IPS-18c (cell line): ENCODE results near the gene PGPEP1.
A peak's percentile ranks its signal among the peaks of the same experiment; 100 is the strongest.
"Not testable (repeated sequence)": the region's sequence is repeated elsewhere in the genome, so short reads cannot be mapped to it uniquely, and the experiment has no call there.

ENCODE experiments used
- H3K4me3 ChIP-seq: 2 replicates; pipeline ENCODE4 v1.7.0; 2013; ENCODE audit warnings: low read depth, mild to moderate bottlenecking, low read length, moderate library complexity; ENCODE audit not compliant: insufficient read depth
- H3K9me3 ChIP-seq: one replicate; pipeline ENCODE4 v1.6.1; 2013; ENCODE audit warnings: mild to moderate bottlenecking, low read length, moderate library complexity; ENCODE audit not compliant: control insufficient read depth, insufficient read depth

The PGPEP1 gene

DNA sequence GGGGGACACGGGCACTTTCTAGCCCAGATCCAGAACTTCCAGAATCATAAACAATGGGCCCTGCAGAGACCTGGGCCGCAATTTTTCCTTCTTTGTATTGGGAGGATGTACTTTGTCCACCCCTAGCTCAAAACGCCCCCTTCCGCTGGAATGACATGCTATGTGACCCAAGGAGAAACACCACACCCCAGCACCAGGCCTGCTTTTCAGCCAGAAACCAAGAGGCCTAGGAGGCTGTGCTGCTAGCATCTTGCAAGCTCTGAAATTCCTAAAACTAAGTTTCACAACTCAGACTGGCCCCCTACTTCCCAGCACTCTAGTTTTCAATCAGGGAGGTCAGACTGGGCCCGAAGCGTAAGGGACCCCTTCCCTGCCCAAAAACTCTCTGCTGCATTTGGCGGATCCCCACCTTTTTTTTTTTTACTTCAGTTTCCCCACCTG lies 18.1 kb upstream of the PGPEP1 start:
- no peaks in the 10 kb centered on the region for H3K9me3 ChIP-seq
- peak overlapping the region; percentile 92 for H3K4me3 ChIP-seq

- Histone ChIP-seq H3K9me3 (no peaks in the 10 kb centered on the region), H3K4me3 (peak within 1 kb of the TSS; percentile 92)
Measured at GRCh38 chr19:18322759-18323460, 17.5 kb upstream of the PGPEP1 start, which contains the start of gene LSM4. Gene LSM4, minus strand, starts transcription at chr19:18323076. Its CDS starts 56 bp downstream, at chr19:18323020.

DNA sequence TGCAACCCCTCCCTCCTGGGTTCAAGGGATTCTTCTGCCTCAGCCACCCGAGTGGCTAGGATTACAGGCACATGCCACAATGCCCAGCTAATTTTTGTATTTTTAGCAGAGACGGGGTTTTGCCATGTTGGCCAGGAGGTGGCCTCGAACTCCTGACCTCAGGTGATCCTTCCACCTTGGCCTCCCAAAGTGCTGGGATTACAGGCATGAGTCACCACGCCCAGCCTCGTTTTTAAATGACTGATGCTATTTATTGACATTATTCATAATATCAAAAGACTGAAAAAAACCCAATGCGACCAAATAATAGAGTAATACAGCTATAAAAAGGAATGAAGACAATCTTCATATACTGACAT lies 16.0 kb upstream of the PGPEP1 start:
- H3K9me3 ChIP-seq, H3K4me3 ChIP-seq: not testable (repeated sequence)

GRCh38 chr19:18326772-18327171 lies 13.6 kb upstream of the PGPEP1 start:
- Histone ChIP-seq H3K4me3 (no peak overlapping the region), H3K9me3 (peaks cover 2% of the 10 kb centered on the region)

DNA sequence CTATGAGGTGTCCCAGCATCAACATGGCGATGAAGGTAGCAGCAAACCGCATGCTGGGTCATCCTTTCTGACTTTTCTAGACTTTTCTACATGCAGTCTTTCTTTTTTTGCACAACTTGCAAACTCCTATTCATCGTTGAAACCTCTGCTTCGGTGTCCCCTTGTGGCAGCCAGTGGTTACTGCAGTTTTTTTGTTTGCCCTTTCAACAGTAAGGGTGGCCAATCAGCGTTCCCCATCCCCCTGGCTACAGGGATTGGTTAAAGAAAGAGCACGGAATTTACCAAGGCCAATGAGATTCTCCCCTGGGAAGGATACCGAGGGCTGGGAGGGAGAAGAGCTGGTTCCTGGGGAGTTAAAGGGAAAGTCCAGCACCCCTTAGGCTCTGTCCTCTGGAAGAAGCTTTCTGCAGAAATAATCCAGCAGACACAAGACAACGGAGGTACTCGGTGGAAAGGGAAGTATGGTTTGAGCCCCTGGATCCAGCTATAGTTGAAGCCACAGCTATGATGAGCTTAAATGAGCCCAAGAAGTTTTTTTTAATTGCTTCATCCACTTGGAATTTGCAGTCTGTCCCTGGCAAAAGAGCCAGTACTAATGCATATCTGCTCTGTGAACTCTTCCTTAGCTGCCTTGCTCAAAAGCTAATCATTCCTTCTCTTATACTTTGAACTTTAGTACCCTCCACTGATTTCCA lies 11.9 kb upstream of the PGPEP1 start:
- peak overlapping the region; percentile 45; the same call in 1 of the 2 replicates for H3K4me3 ChIP-seq
- peaks cover 2% of the 10 kb centered on the region for H3K9me3 ChIP-seq

GRCh38 chr19:18329035-18329376 lies 11.4 kb upstream of the PGPEP1 start:
- H3K4me3 ChIP-seq: peak overlapping the region; percentile 45; the same call in 1 of the 2 replicates
- H3K9me3 ChIP-seq: peaks cover 2% of the 10 kb centered on the region

DNA sequence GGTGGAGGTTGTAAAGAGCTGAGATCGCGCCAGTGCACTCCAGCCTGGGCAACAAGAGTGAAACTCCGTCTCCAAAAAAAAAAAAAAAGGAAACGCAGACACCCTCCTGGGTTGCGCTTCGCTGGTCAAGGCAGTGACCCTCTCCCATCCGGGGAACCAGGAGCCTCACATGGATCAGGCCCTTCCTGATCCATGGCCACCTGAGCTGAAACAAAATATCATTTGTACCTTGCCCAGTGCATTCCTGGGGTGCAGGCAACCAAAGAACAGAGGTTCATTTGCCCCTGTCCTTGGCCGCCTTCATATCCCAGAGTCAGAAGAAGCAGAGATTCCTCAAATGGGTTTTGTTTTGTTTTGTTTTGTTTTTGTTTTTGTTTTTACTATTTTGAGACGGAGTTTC lies 9.5 kb upstream of the PGPEP1 start:
- no peak overlapping the region for H3K4me3 ChIP-seq
- H3K9me3 ChIP-seq: peaks cover 2% of the 10 kb centered on the region

GRCh38 chr19:18332917-18333530 lies 7.4 kb upstream of the PGPEP1 start:
- Histone ChIP-seq H3K4me3 (no peak overlapping the region), H3K9me3 (peaks cover 2% of the 10 kb centered on the region)

DNA sequence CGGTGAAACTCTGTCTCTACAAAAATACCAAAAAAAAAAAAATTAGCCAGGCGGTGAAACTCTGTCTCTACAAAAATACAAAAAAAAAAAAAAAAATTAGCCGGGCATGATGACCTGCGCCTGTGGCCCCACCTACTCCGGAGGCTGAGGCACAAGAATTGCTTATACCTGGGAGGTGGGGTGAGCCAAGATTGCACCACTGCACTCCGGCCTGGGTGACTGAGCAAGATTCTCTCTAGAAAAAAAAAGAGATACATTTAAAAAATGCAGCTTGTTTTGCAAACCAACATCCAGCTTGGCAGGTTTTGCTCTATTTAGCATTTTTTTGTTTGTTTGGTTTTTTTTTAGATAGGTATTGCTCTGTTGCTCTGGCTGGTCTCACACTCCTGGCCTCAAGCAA lies 6.7 kb upstream of the PGPEP1 start:
- Histone ChIP-seq H3K9me3 (peaks cover 2% of the 10 kb centered on the region), H3K4me3 (no peak overlapping the region)

GRCh38 chr19:18336121-18336520 lies 4.3 kb upstream of the PGPEP1 start:
- H3K4me3 ChIP-seq: no peak overlapping the region
- no peaks in the 10 kb centered on the region for H3K9me3 ChIP-seq

GRCh38 chr19:18338541-18338940 lies 1.9 kb upstream of the PGPEP1 start:
- no peak overlapping the region for H3K4me3 ChIP-seq
- H3K9me3 ChIP-seq: no peaks in the 10 kb centered on the region

GRCh38 chr19:18339723-18340122 lies 675 bp upstream of the PGPEP1 start:
- no peaks in the 10 kb centered on the region for H3K9me3 ChIP-seq
- no peak overlapping the region; the same call in 1 of the 2 replicates for H3K4me3 ChIP-seq

DNA sequence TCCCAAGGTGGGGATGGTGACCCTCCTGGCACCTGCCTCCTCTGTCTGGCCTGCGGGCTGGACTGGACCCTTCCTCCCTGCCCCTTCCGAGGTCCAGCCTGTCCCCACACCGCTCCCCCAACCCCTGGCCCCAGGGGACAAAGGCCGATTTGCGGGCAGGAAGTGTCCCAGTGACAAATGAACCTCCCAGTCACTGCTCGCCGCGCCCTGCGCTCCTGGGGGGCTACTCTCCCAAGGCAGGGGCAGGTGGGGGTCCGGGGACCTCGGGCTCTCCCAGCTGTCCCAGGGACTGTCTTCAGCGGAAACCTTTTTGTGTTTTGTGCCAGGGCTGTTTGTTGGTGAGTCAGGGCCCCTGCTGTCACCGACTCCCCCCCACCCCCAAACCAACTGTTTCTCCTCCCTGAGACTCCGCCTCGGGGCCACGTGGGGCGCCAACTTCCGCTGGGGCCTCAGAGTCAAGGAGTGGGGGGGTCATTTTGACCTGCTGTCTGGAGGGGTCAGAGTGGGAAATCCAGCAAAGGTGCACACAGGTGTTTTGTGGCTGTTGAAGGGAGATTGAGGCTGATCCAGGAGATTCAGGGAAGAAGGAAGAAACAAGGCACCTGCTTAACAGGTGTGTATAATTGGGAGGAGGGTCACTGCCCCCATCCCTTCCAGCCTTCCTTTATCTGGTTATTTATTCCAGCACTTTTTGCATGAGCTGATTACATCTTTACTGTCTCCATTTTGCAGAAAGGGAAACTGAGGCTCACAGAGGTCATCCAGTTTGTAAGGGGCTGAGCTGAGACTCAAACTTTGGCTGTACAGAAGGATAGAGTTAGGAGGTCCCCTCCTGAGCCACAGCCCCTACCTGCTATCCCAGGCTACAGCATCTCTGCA lies 831 bp downstream of the PGPEP1 start:
- Histone ChIP-seq H3K4me3 (peak overlapping the region; percentile 72), H3K9me3 (no peaks in the 10 kb centered on the region)

DNA sequence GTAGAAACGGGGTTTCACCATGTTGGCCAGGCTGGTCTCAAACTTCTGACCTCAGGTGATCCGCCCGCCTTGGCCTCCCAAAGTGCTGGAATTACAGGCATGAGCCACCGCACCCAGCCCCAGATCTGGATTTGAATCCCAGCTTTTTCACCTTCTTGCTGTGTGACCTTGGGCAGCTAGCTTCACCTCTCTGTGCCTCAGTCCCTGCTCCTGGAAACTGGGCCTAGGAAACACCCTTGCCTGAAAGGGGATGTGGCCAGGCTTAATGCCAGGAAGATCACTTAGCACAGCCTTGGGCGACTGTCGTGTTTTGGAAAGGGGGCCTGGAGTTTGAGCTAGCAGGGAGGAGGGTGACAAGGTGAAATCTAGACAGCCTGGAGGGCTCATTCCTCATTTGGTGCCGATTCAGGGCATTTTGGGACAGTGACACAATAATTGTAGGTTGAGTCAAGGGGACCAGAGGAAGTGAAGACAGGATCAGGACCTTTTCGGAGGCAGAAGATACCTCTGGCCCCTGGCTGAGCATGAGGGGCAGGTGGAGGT lies 1.8 kb downstream of the PGPEP1 start:
- H3K4me3 ChIP-seq: no peak overlapping the region
- no peaks in the 10 kb centered on the region for H3K9me3 ChIP-seq

GRCh38 chr19:18344582-18344950 lies 4.2 kb downstream of the PGPEP1 start:
- no peaks in the 10 kb centered on the region for H3K9me3 ChIP-seq
- H3K4me3 ChIP-seq: no peak overlapping the region

DNA sequence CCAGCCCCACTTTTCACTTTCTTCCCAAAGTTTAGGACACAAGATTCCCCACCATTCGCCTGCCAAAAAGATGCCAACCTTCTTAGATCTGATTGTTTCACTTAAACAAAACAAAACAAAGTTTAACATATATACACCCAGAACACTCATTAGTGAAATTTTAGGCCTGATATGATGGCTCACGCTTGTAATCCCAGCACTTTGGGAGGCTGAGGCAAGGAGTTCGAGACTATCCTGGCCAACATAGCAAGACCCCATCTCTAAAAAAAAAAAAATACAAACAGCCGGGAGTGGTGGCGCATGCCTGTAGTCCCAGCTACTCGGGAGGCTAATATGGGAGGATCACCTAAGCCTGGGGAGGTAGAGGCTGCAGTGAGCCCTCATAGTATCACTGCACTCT lies 4.9 kb downstream of the PGPEP1 start:
- H3K9me3 ChIP-seq: no peaks in the 10 kb centered on the region
- no peak overlapping the region for H3K4me3 ChIP-seq

GRCh38 chr19:18346091-18346490 lies 5.7 kb downstream of the PGPEP1 start:
- no peaks in the 10 kb centered on the region for H3K9me3 ChIP-seq
- no peak overlapping the region for H3K4me3 ChIP-seq
